SH-SY5Y (cell line): ENCODE results near the gene ZCWPW2.

ENCODE experiments used
- GATA2 ChIP-seq: IDR thresholded peaks from 2 replicates; pipeline ENCODE4 v1.6.1; 2011; ENCODE audit warnings: mild to moderate bottlenecking, low read depth, low read length
- GATA3 ChIP-seq: IDR thresholded peaks from 2 replicates; pipeline ENCODE4 v1.6.1; 2011; ENCODE audit warnings: low read depth, mild to moderate bottlenecking, low read length, moderate library complexity

DNA sequence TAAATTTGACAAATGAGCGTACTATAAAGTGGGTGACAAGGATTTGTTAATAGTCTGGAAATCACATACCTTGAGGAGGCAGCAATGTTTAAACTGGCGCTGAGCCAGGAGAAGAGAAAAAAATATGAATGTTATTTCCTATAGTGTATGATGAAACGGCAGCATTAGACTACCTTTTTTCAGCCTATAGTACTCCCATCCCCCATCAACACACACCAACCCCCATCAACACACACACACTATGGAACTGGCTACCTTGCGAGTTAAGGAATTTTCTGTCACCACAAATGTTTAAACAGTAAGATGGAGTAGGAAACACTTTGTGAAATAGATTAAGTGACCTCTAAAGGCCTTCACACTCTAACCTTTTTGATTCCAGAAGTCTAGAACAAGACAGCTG, 46.8 kb upstream of the ZCWPW2 start:
- TF ChIP-seq GATA2: no peak
- TF ChIP-seq GATA3: no peak
